ENCODE data around the gene BICD1. TPM values are rescaled to one million over a fixed set of nuclear protein-coding genes. Genes with fewer than 3 reads are reported as not detected.
"Not testable (repeated sequence)": the region's sequence is repeated elsewhere in the genome, so short reads cannot be mapped to it uniquely, and the experiment has no call there.

Gene BICD1
- total RNA-seq, 1 experiment from 2014 or later, result 45.6 TPM

DNA sequence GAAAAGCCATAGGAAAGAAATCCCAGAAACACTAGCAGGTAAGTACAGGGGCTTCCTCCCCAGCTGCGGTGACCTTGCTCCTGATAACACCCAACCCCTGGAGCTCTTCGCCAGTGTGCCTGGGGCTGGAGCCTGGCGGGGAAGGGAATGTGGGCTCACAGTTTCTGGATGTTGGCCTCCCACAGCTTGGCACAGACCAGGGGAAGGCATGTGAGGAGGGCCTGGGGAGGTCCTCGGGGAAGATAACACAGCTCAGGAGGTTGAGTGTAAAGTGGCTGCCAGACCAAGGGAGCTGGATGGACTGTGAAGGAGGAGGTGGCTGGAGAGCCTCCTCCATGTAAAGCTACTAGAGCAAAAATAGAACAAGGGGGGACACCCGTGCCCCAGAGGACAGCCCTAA is 120.1 kb downstream of the BICD1 start:
- no TSS peak for BruUV-seq (replicated peaks)
- CTCF ChIA-PET, result no interaction called here
- DNase-seq, result no peak
- intact Hi-C loops (cut with micrococcal nuclease; ENCODE audit: unreplicated experiment), result no loop called here
- H3K36me3 Mint-ChIP-seq (ENCODE audit: insufficient read depth, unreplicated experiment), result peaks cover 5% of the 10 kb centered on the region
- no peaks in the 10 kb centered on the region for H3K4me1 Mint-ChIP-seq (ENCODE audit: low read depth, unreplicated experiment)
- TF ChIP-seq, protein P1, sequence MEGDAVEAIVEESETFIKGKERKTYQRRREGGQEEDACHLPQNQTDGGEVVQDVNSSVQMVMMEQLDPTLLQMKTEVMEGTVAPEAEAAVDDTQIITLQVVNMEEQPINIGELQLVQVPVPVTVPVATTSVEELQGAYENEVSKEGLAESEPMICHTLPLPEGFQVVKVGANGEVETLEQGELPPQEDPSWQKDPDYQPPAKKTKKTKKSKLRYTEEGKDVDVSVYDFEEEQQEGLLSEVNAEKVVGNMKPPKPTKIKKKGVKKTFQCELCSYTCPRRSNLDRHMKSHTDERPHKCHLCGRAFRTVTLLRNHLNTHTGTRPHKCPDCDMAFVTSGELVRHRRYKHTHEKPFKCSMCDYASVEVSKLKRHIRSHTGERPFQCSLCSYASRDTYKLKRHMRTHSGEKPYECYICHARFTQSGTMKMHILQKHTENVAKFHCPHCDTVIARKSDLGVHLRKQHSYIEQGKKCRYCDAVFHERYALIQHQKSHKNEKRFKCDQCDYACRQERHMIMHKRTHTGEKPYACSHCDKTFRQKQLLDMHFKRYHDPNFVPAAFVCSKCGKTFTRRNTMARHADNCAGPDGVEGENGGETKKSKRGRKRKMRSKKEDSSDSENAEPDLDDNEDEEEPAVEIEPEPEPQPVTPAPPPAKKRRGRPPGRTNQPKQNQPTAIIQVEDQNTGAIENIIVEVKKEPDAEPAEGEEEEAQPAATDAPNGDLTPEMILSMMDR (IDR thresholded peaks at IDR 0.05; ENCODE audit: unreplicated experiment), result no peak
- H3K27me3 Mint-ChIP-seq (ENCODE audit: unreplicated experiment), result no peaks in the 10 kb centered on the region
- H3K4me3 Mint-ChIP-seq (ENCODE audit: low read depth, unreplicated experiment), result no peak overlapping the region
- no peak overlapping the region for H3K27ac Mint-ChIP-seq (ENCODE audit: unreplicated experiment)
- no peaks in the 10 kb centered on the region for H3K9me3 Mint-ChIP-seq (ENCODE audit: low read depth, unreplicated experiment)

- Mint-ChIP-seq H3K36me3 (ENCODE audit: insufficient read depth, unreplicated experiment) (peaks cover 5% of the 10 kb centered on the region), H3K4me1 (ENCODE audit: low read depth, unreplicated experiment) (no peaks in the 10 kb centered on the region), H3K9me3 (ENCODE audit: low read depth, unreplicated experiment) (no peaks in the 10 kb centered on the region), H3K27me3 (ENCODE audit: unreplicated experiment) (no peaks in the 10 kb centered on the region), H3K4me3 (ENCODE audit: low read depth, unreplicated experiment) (no peak overlapping the region), H3K27ac (ENCODE audit: unreplicated experiment) (no peak overlapping the region)
- DNase-seq, result no peak
- CTCF ChIA-PET, result no interaction called here
- TF ChIP-seq, protein P1 (IDR thresholded peaks at IDR 0.05; ENCODE audit: unreplicated experiment), result no peak
- intact Hi-C loops (cut with micrococcal nuclease; ENCODE audit: unreplicated experiment), result no loop called here
- BruUV-seq (replicated peaks), result no TSS peak
These were observed 123.4 kb downstream of the BICD1 start for GRCh38 chr12:32229971-32230612.

GRCh38 chr12:32230613-32230993 is 124.0 kb downstream of the BICD1 start:
- BruUV-seq (replicated peaks), result no TSS peak
- TF ChIP-seq, protein P1 (IDR thresholded peaks at IDR 0.05; ENCODE audit: unreplicated experiment), result no peak
- Mint-ChIP-seq H3K4me1 (ENCODE audit: low read depth, unreplicated experiment) (no peaks in the 10 kb centered on the region), H3K4me3 (ENCODE audit: low read depth, unreplicated experiment) (no peak overlapping the region), H3K27me3 (ENCODE audit: unreplicated experiment) (no peaks in the 10 kb centered on the region), H3K36me3 (ENCODE audit: insufficient read depth, unreplicated experiment) (peaks cover 5% of the 10 kb centered on the region), H3K27ac (ENCODE audit: unreplicated experiment) (no peak overlapping the region), H3K9me3 (ENCODE audit: low read depth, unreplicated experiment) (no peaks in the 10 kb centered on the region)
- intact Hi-C loops (cut with micrococcal nuclease; ENCODE audit: unreplicated experiment), result no loop called here
- CTCF ChIA-PET, result no interaction called here
- DNase-seq, result no peak

GRCh38 chr12:32231361-32231760 is 124.7 kb downstream of the BICD1 start:
- H3K27me3 Mint-ChIP-seq (ENCODE audit: unreplicated experiment); H3K9me3 Mint-ChIP-seq (ENCODE audit: low read depth, unreplicated experiment); H3K4me3 Mint-ChIP-seq (ENCODE audit: low read depth, unreplicated experiment); H3K36me3 Mint-ChIP-seq (ENCODE audit: insufficient read depth, unreplicated experiment); H3K27ac Mint-ChIP-seq (ENCODE audit: unreplicated experiment); H3K4me1 Mint-ChIP-seq (ENCODE audit: low read depth, unreplicated experiment); BruUV-seq (replicated peaks); intact Hi-C loops (cut with micrococcal nuclease; ENCODE audit: unreplicated experiment); DNase-seq: not testable (repeated sequence)
- CTCF ChIA-PET, result interaction anchor here (0.5 kb wide), 1 partner anchor 356 kb away, joined by 3 read pairs; no protein-coding TSS in a partner anchor

GRCh38 chr12:32233568-32233967 is 126.9 kb downstream of the BICD1 start:
- BruUV-seq (replicated peaks), result no TSS peak
- Mint-ChIP-seq H3K27ac (ENCODE audit: unreplicated experiment) (no peak overlapping the region), H3K36me3 (ENCODE audit: insufficient read depth, unreplicated experiment) (no peaks in the 10 kb centered on the region), H3K4me3 (ENCODE audit: low read depth, unreplicated experiment) (no peak overlapping the region), H3K9me3 (ENCODE audit: low read depth, unreplicated experiment) (no peaks in the 10 kb centered on the region), H3K27me3 (ENCODE audit: unreplicated experiment) (no peaks in the 10 kb centered on the region), H3K4me1 (ENCODE audit: low read depth, unreplicated experiment) (no peaks in the 10 kb centered on the region)
- CTCF ChIA-PET, result no interaction called here
- DNase-seq, result no peak
- intact Hi-C loops (cut with micrococcal nuclease; ENCODE audit: unreplicated experiment), result no loop called here
- TF ChIP-seq, protein P1 (IDR thresholded peaks at IDR 0.05; ENCODE audit: unreplicated experiment), result no peak
